ENCODE measurements around the gene TTLL11.

DNA sequence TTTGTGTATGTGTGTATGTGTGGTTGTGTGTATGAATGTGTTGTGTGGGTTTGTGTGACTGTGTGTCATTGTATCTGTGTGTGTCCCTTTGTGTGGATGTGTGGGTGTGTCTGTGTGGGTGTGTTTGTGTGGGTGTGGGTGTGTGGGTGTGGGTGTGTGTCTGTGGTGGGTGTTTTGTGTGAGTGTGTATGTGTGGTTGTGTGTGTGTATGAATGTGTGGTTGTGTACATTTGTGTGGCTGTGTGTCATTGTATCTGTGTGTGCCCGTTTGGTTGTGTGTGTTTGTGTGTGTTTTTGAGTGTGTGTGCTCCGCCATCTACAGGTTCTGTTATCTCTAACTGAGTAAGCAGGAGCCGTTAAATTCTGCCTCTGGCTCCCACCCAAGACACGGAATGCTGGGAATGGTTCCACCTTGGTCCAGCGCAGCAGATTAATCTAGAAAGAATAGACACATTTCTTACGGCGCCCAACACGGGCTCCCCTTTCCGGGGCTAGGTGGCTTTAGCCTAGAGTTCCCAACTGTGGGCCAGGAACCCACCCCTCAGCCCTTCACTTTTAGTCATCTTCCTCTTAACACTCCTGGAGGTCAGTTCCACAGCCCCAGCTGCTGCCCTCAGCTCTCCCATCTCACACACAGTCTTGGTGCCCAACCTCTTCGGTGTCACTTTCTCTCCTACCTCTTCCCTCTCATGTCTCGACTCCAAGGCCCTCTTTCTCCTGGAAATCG, 197.1 kb downstream of the TTLL11 start:
- TF ChIP-seq POLR2A (IDR thresholded peaks at IDR 0.05; ENCODE audit: low read length) (no peak), GATA1 (IDR thresholded peaks at IDR 0.05; ENCODE audit: low read depth, low read length) (no peak)
